Osteoblast (primary cell): ENCODE data around the gene NRXN2. TPM values are rescaled to one million over a fixed set of nuclear protein-coding genes. Genes with fewer than 3 reads are reported as not detected.

Experiments
- DNase-seq: peaks from one replicate; pipeline ENCODE4 v3.0.0; 2011; ENCODE audit warnings: low spot score, mixed read lengths; ENCODE audit not compliant: insufficient read length; ENCODE audit errors: missing footprints
- H2AFZ ChIP-seq: 2 replicates; pipeline ENCODE4 v1.6.0; 2011; ENCODE audit warnings: mild to moderate bottlenecking, low read length
- H3K27ac ChIP-seq: 2 replicates; pipeline ENCODE4 v1.5.1; 2011; ENCODE audit warnings: mild to moderate bottlenecking, low read depth, low read length, moderate library complexity
- H3K27me3 ChIP-seq: 2 replicates; pipeline ENCODE4 v1.6.0; 2012; ENCODE audit warnings: mild to moderate bottlenecking, control low read depth, inconsistent platforms, low read length, moderate library complexity; ENCODE audit not compliant: insufficient read depth
- H3K36me3 ChIP-seq: 2 replicates; pipeline ENCODE4 v1.5.1; 2011; ENCODE audit warnings: mild to moderate bottlenecking, low read length, control low read depth, moderate library complexity; ENCODE audit not compliant: insufficient read depth
- H3K4me1 ChIP-seq: 2 replicates; pipeline ENCODE4 v1.5.1; 2011; ENCODE audit warnings: mild to moderate bottlenecking, low read length, control low read depth, moderate library complexity; ENCODE audit not compliant: insufficient read depth
- H3K4me2 ChIP-seq: 2 replicates; pipeline ENCODE4 v1.6.0; 2011; ENCODE audit warnings: mild to moderate bottlenecking, low read length; ENCODE audit not compliant: insufficient read depth
- H3K4me3 ChIP-seq: fragments of 200-600 bp; sonication (generic); 3 replicates; pipeline ENCODE4 v1.5.1; 2012; ENCODE audit warnings: mild to moderate bottlenecking, low read length, inconsistent platforms; ENCODE audit not compliant: insufficient read depth
- H3K79me2 ChIP-seq: 2 replicates; pipeline ENCODE4 v1.6.0; 2012; ENCODE audit warnings: mild to moderate bottlenecking, low read length, control low read depth, inconsistent platforms; ENCODE audit not compliant: insufficient read depth
- H3K9me3 ChIP-seq: 2 replicates; pipeline ENCODE4 v1.5.1; 2011; ENCODE audit warnings: low read depth, low read length, control low read depth
- H4K20me1 ChIP-seq: 2 replicates; pipeline ENCODE4 v1.6.0; 2012; ENCODE audit warnings: mild to moderate bottlenecking, low read length, control low read depth; ENCODE audit not compliant: insufficient read depth
- CTCF ChIP-seq: IDR thresholded peaks from 2 replicates; pipeline ENCODE4 v1.5.1; 2011; ENCODE audit warnings: mild to moderate bottlenecking, low read depth, low read length, moderate library complexity; ENCODE audit errors: extremely low read depth
- total RNA-seq: library from RNA; depleted of rRNA; stranded (reverse); fragments of >200 nt; gene quantifications from 2 replicates; pipeline ENCODE4 v1.2.3, GENCODE V29; 2012

The NRXN2 gene
- total RNA-seq, 1 donor, result 90.1 TPM

DNA sequence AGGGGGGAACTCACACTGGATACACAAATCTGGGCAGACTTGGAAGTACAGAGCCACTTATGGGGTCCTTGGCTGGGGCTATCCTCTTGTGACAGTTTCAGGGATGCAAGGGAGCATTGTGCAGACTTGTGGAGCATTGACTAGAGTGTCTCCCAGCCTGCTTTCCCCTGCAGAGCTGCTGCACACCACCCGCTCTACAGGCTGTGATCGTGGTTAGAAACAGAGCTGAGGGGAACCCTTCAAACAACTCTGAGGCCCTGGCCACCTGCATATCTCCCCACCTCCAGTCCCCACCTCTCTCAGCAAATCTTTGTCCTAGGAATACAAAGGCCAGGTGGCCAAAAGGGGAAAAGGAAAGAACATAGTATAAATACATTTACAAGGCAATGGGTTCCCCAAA, 64.7 kb downstream of the NRXN2 start:
- H3K27me3 ChIP-seq, result no peaks in the 10 kb centered on the region
- peaks cover 28% of the 10 kb centered on the region for H4K20me1 ChIP-seq
- H3K4me2 ChIP-seq, result no peak overlapping the region
- peaks cover 18% of the 10 kb centered on the region for H3K79me2 ChIP-seq
- H3K4me3 ChIP-seq, result no peak overlapping the region
- TF ChIP-seq CTCF, result no peak
- H3K4me1 ChIP-seq, result peaks cover 55% of the 10 kb centered on the region
- no peak for DNase-seq
- H3K27ac ChIP-seq, result no peak overlapping the region
- H2AFZ ChIP-seq, result no peak overlapping the region
- peaks cover 17% of the 10 kb centered on the region for H3K36me3 ChIP-seq
- H3K9me3 ChIP-seq, result no peaks in the 10 kb centered on the region

DNA sequence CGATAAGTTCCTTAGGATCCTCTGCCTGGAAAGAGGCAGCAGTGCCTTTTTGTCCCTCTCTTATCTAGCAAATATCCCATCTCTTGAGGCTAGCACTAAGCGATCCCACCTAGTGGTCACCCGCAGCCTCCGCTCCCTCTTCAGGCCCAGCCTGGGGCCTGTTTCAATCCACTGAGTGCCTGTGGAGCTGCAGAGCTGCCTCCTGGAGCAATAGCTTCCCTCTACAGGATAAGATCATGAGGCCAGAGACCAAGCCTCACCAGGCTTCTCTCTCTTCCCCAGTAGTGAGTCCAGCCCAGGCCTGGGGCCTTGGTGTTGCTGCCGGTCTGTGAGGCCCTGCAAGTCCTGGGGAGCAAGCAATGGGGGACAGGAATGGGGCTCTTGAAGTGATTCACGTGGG, 66.1 kb downstream of the NRXN2 start:
- Histone ChIP-seq H3K79me2 (peaks cover 18% of the 10 kb centered on the region), H3K36me3 (peaks cover 17% of the 10 kb centered on the region), H3K9me3 (no peaks in the 10 kb centered on the region), H3K27me3 (no peaks in the 10 kb centered on the region), H3K4me1 (peaks cover 55% of the 10 kb centered on the region), H3K27ac (no peak overlapping the region), H3K4me3 (no peak overlapping the region), H2AFZ (no peak overlapping the region), H3K4me2 (no peak overlapping the region), H4K20me1 (peaks cover 40% of the 10 kb centered on the region)
- peak; percentile 80 for DNase-seq
- no peak for TF ChIP-seq CTCF

DNA sequence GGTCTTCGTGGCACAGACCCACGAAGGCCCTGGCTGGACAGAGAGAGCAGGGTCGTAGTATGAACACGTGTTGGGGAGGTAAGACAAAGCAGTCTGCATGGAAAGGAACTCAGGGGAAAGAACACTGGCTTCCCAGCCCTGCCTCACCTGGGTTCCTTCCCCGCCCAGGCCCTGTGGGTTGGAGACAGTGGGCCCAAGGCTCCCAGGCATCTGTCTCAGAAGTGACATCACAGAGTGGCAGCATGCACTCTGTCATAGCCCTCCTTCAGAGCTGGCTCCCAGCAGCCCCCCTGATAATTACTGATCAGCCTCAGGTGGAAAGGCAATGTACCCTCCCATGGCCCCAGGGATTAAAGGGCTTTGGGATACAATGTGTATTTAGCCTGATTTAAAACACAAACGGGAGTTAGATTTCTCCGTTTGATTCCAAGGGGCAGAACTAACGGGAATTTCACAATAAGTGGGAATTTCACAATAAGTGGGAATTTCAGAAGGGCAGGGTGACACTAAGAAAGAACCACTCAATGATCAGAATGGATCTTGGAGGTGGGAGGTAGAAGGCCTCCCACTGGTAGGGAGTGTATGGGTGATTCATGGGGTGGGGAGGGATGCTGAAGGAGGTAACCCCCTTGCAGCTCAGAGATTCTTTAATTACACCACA, 66.9 kb downstream of the NRXN2 start:
- peak overlapping the region; percentile 28 for H3K27ac ChIP-seq
- peak; percentile 88 for DNase-seq
- no peaks in the 10 kb centered on the region for H3K27me3 ChIP-seq
- peak overlapping the region; percentile 22 for H3K4me2 ChIP-seq
- H2AFZ ChIP-seq, result no peak overlapping the region
- peaks cover 49% of the 10 kb centered on the region for H3K4me1 ChIP-seq
- peaks cover 17% of the 10 kb centered on the region for H3K36me3 ChIP-seq
- TF ChIP-seq CTCF, result no peak
- H3K4me3 ChIP-seq, result no peak overlapping the region
- H3K9me3 ChIP-seq, result no peaks in the 10 kb centered on the region
- peaks cover 18% of the 10 kb centered on the region for H3K79me2 ChIP-seq
- peaks cover 48% of the 10 kb centered on the region for H4K20me1 ChIP-seq

GRCh38 chr11:64654958-64655541, 67.9 kb downstream of the NRXN2 start:
- peaks cover 24% of the 10 kb centered on the region for H3K36me3 ChIP-seq
- H3K27me3 ChIP-seq, result no peaks in the 10 kb centered on the region
- H3K4me1 ChIP-seq, result peaks cover 39% of the 10 kb centered on the region
- no peak overlapping the region for H3K4me2 ChIP-seq
- H3K9me3 ChIP-seq, result no peaks in the 10 kb centered on the region
- no peak overlapping the region for H3K27ac ChIP-seq
- no peak overlapping the region for H3K4me3 ChIP-seq
- peak; percentile 51 for DNase-seq
- peaks cover 10% of the 10 kb centered on the region for H3K79me2 ChIP-seq
- no peak for TF ChIP-seq CTCF
- H2AFZ ChIP-seq, result no peak overlapping the region
- H4K20me1 ChIP-seq, result peaks cover 57% of the 10 kb centered on the region
